Measurements from ENCODE around the gene EYA3.

- TF ChIP-seq CTCF (IDR thresholded peaks at IDR 0.05; ENCODE audit: low read depth, low read length, poor library complexity, severe bottlenecking) (no peak), EZH2phosphoT487 (IDR thresholded peaks at IDR 0.05; ENCODE audit: borderline replicate concordance, low read length) (no peak)
Observed at GRCh38 chr1:27967884-27968466, 120.4 kb downstream of the EYA3 start.

All from DOHH2 (cell line).